Stimulated activated CD8-positive, alpha-beta memory T cell treated with anti-CD3 and anti-CD28 coated beads, Interleukin-4, amount 100 ng/mL, for 4 hours (primary cell): Measurements from ENCODE around the gene ACP4.
"Not testable (repeated sequence)": the region's sequence is repeated elsewhere in the genome, so short reads cannot be mapped to it uniquely, and the experiment has no call there.

Experiments used
- DNase-seq, 2 donors: peaks; one replicate each; pipeline ENCODE4 v3.0.0-alpha.2; 2020; ENCODE audit warnings: low read depth in 2 of 2, low spot score in 1 of 2

The ACP4 gene

GRCh38 chr19:50773454-50773853, 16.8 kb upstream of the ACP4 start:
- DNase-seq, result not testable (repeated sequence)

- no peak for DNase-seq
Observed at GRCh38 chr19:50776131-50776530, 14.1 kb upstream of the ACP4 start.

- no peak for DNase-seq
Observed at GRCh38 chr19:50777261-50777660, 13.0 kb upstream of the ACP4 start.

GRCh38 chr19:50777830-50778303, 12.3 kb upstream of the ACP4 start:
- no peak for DNase-seq

GRCh38 chr19:50778906-50779430, 11.2 kb upstream of the ACP4 start:
- DNase-seq, result no peak

- no peak for DNase-seq
Observed at GRCh38 chr19:50779504-50780457, 10.4 kb upstream of the ACP4 start.

- DNase-seq, result no peak
Observed at GRCh38 chr19:50780753-50781435, 9.3 kb upstream of the ACP4 start.

GRCh38 chr19:50783848-50784152, 6.4 kb upstream of the ACP4 start:
- DNase-seq, result not testable (repeated sequence)

GRCh38 chr19:50784710-50785109, 5.5 kb upstream of the ACP4 start:
- DNase-seq, result no peak

- no peak for DNase-seq
Observed at GRCh38 chr19:50785329-50785728, 4.9 kb upstream of the ACP4 start.

- no peak for DNase-seq
Observed at GRCh38 chr19:50790922-50791467, 780 bp downstream of the ACP4 start.

GRCh38 chr19:50791594-50792271, 1.5 kb downstream of the ACP4 start:
- DNase-seq, result no peak

GRCh38 chr19:50792272-50793250, 2.3 kb downstream of the ACP4 start:
- no peak for DNase-seq

GRCh38 chr19:50793558-50794065, 3.4 kb downstream of the ACP4 start:
- DNase-seq, result no peak

- no peak for DNase-seq
Observed at GRCh38 chr19:50794074-50794875, 4.1 kb downstream of the ACP4 start.

GRCh38 chr19:50794876-50795663, 4.9 kb downstream of the ACP4 start:
- DNase-seq, result no peak

- DNase-seq, result no peak
Observed at GRCh38 chr19:50795664-50796073, 5.5 kb downstream of the ACP4 start.

GRCh38 chr19:50796128-50796633, 6.0 kb downstream of the ACP4 start:
- no peak for DNase-seq
